Liver (tissue), 9 donors: Measurements from ENCODE around the gene MYO16. TPM values are rescaled to one million over a fixed set of nuclear protein-coding genes. Genes with fewer than 3 reads are reported as not detected.

ENCODE experiments used
- DNase-seq: peaks from one replicate; pipeline ENCODE4 v3.0.0-alpha.2; 2017; ENCODE audit warnings: low spot score
- H3K27ac ChIP-seq, 2 donors: one replicate each; pipeline ENCODE4 v1.7.0; 2013; ENCODE audit warnings: inconsistent platforms in 2 of 2, low read length in 2 of 2, control low read depth in 1 of 2, low read depth in 1 of 2, mild to moderate bottlenecking in 1 of 2
- H3K27me3 ChIP-seq, 4 donors: one replicate each; pipeline versions ENCODE4 v1.6.1 to v1.7.0; 2013; ENCODE audit warnings: low read length in 3 of 4, inconsistent platforms in 1 of 4, mild to moderate bottlenecking in 1 of 4, moderate library complexity in 1 of 4; ENCODE audit not compliant: control insufficient read depth in 4 of 4, insufficient read depth in 4 of 4
- H3K36me3 ChIP-seq, 4 donors: one replicate each; pipeline versions ENCODE4 v1.6.1 to v1.7.0; 2013; ENCODE audit warnings: low read length in 3 of 4, mild to moderate bottlenecking in 3 of 4, low read depth in 1 of 4, moderate library complexity in 1 of 4; ENCODE audit not compliant: control insufficient read depth in 4 of 4, insufficient read depth in 3 of 4
- H3K4me1 ChIP-seq, 4 donors: one replicate each; pipeline versions ENCODE4 v1.6.1 to v1.7.0; 2013; ENCODE audit warnings: low read length in 3 of 4, mild to moderate bottlenecking in 3 of 4, moderate library complexity in 1 of 4; ENCODE audit not compliant: control insufficient read depth in 4 of 4, insufficient read depth in 4 of 4
- H3K4me3 ChIP-seq, 3 donors: one replicate each; pipeline versions ENCODE4 v1.6.1 to v1.7.0; 2013; ENCODE audit warnings: low read length in 3 of 3, control low read depth in 1 of 3, low read depth in 1 of 3, mild to moderate bottlenecking in 1 of 3
- H3K9ac ChIP-seq, 2 donors: one replicate each; pipeline ENCODE4 v1.7.0; 2013; ENCODE audit warnings: low read length in 2 of 2, mild to moderate bottlenecking in 2 of 2, moderate library complexity in 2 of 2, control low read depth in 1 of 2, low read depth in 1 of 2
- H3K9me3 ChIP-seq, 4 donors: one replicate each; pipeline versions ENCODE4 v1.6.1 to v1.7.0; 2013; ENCODE audit warnings: low read length in 3 of 4; ENCODE audit not compliant: control insufficient read depth in 4 of 4
- EGR1 ChIP-seq, 2 donors: IDR thresholded peaks; 2 replicates each; pipeline ENCODE4 v1.6.1; 2016 to 2018; ENCODE audit warnings: antibody characterized with exemption in 2 of 2, low read depth in 2 of 2
- FOXA1 ChIP-seq: IDR thresholded peaks from 2 replicates; pipeline ENCODE4 v1.6.1; 2016; ENCODE audit warnings: antibody characterized with exemption
- FOXA2 ChIP-seq: IDR thresholded peaks from 2 replicates; pipeline ENCODE4 v1.6.1; 2016; ENCODE audit warnings: antibody characterized with exemption
- GABPA ChIP-seq, 2 donors: IDR thresholded peaks in 1 of 2; conservative IDR thresholded peaks in 1 of 2; 2 replicates each; pipeline ENCODE4 v1.6.1; 2016; ENCODE audit warnings: antibody characterized with exemption in 2 of 2, mild to moderate bottlenecking in 1 of 2, moderate library complexity in 1 of 2
- HNF4A ChIP-seq, 2 donors: conservative IDR thresholded peaks; 2 replicates each; pipeline ENCODE4 v1.6.1; 2016; ENCODE audit warnings: antibody characterized with exemption in 2 of 2, mild to moderate bottlenecking in 2 of 2
- HNF4G ChIP-seq: IDR thresholded peaks from 2 replicates; pipeline ENCODE4 v1.6.1; 2016; ENCODE audit warnings: antibody characterized with exemption
- JUND ChIP-seq, 2 donors: IDR thresholded peaks; 2 replicates each; pipeline ENCODE4 v1.6.1; 2016; ENCODE audit warnings: antibody characterized with exemption in 2 of 2
- NR2F2 ChIP-seq: IDR thresholded peaks from 2 replicates; pipeline ENCODE4 v1.6.1; 2016; ENCODE audit warnings: antibody characterized with exemption
- RAD21 ChIP-seq, 2 donors: IDR thresholded peaks; 2 replicates each; pipeline ENCODE4 v1.6.1; 2016; ENCODE audit warnings: antibody characterized with exemption in 2 of 2, mild to moderate bottlenecking in 2 of 2
- RXRA ChIP-seq, 2 donors: IDR thresholded peaks; 2 replicates each; pipeline ENCODE4 v1.6.1; 2017 to 2018; ENCODE audit warnings: antibody characterized with exemption in 2 of 2, mild to moderate bottlenecking in 1 of 2
- SP1 ChIP-seq: IDR thresholded peaks from 2 replicates; pipeline ENCODE4 v1.6.1; 2018; ENCODE audit warnings: antibody characterized with exemption, mild to moderate bottlenecking
- TAF1 ChIP-seq: conservative IDR thresholded peaks from 2 replicates; pipeline ENCODE4 v1.6.1; 2016; ENCODE audit warnings: antibody characterized with exemption, mild to moderate bottlenecking
- YY1 ChIP-seq: IDR thresholded peaks from 2 replicates; pipeline ENCODE4 v1.6.1; 2016; ENCODE audit warnings: antibody characterized with exemption, mild to moderate bottlenecking
- WGBS: extraction: QIAGEN DNeasy Blood & Tissue Kit; methylation state at CpG from one replicate; pipeline ENCODE4 v1.1.7; 2013; 5-methylcytosine and 5-hydroxymethylcytosine counted together
- polyA plus RNA-seq, 2 donors: library from polyadenylated mRNA; stranded (reverse) in 1 of 2; unstranded in 1 of 2; fragments of 200-250 nt in 1 of 2; fragments of >200 nt in 1 of 2; fragmentation: Nextera tagmentation in 1 of 2; extraction: Ambion mirVana in 1 of 2; gene quantifications; one replicate each; pipeline versions ENCODE4 v1.2.1 to v1.2.3, GENCODE V29; 2013 to 2015
- total RNA-seq, 2 donors: library from RNA; depleted of rRNA; stranded (reverse); fragments of >200 nt; gene quantifications; one replicate each; pipeline ENCODE4 v1.2.3, GENCODE V29; 2014
- TF ChIP-seq, protein P1 (sequence below): fragments of 150-350 bp; IDR thresholded peaks from 2 replicates; pipeline ENCODE4 v1.5.1; 2017; ENCODE audit warnings: improper control_type of control experiment, low read depth, low read length; ENCODE audit not compliant: missing input control
- TF ChIP-seq, protein P2 (sequence below): IDR thresholded peaks from 2 replicates; pipeline ENCODE4 v1.6.1; 2016; ENCODE audit warnings: antibody characterized with exemption
- TF ChIP-seq, protein P3 (sequence below): IDR thresholded peaks from 2 replicates; pipeline ENCODE4 v1.6.1; 2016; ENCODE audit warnings: antibody characterized with exemption
- TF ChIP-seq, protein P4 (sequence below): IDR thresholded peaks from 2 replicates; pipeline ENCODE4 v1.6.1; 2016; ENCODE audit warnings: antibody characterized with exemption
- TF ChIP-seq, protein P5 (sequence below): IDR thresholded peaks from 2 replicates; pipeline ENCODE4 v1.6.1; 2016; ENCODE audit warnings: antibody characterized with exemption, mild to moderate bottlenecking
- donor health status: healthy.
- donor health status: healthy.
- donor health status: healthy.
- donor health status: healthy.
- donor health status: healthy.

Gene MYO16
- total and polyA plus RNA-seq, 4 donors, result 0.37 to 1.1 (median 0.68) TPM

DNA sequence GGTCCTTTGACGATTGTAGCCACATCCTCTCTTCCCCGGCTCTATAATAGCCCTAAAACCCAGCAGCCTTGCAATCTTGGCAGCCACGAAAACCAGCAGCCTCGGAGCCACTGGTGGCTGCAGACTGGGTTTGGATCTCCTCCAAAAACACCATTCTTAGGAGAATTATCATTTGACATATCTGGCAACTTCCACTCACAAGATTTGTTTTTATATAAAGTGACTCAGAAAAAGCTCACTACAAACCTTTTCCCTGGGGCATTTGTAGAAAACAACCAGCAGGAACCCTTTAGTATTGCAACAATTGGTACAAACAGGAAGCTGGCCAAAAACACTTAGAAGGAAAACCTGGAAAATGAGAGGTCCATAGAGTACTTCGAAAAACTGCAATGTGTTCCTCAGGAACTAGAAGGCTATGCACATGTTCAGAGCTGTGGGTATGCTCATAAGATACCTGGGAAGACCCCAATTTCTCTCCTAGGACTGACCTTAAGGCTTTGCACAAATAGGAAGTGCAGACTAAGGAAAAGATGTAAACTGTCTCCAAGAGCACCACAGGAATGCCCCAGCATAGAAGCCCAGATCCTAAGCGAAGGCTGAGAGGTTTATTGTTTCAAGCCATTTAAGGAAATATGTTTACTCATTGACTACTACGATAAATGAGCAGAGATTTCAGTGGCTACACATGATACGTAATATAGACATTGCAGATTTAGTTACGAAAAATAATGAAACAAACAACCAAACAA lies 71.2 kb downstream of the MYO16 start:
- no peak overlapping the region for H3K27ac ChIP-seq
- peaks cover 0 to 3% (median 0%) of the 10 kb centered on the region in 4 donors for H3K27me3 ChIP-seq
- H3K36me3 ChIP-seq, result no peaks in the 10 kb centered on the region
- no peak for DNase-seq
- WGBS, result 61% methylated on average over 9 of the region's 9 CpGs
- H3K4me1 ChIP-seq, result no peaks in the 10 kb centered on the region
- H3K4me3 ChIP-seq, result no peak overlapping the region
- TF ChIP-seq HNF4A (conservative IDR thresholded peaks at IDR 0.05) (no peak), SP1 (no peak), RAD21 (IDR thresholded peaks at IDR 0.05) (no peak), RXRA (IDR thresholded peaks at IDR 0.05) (no peak), JUND (IDR thresholded peaks at IDR 0.05) (no peak), YY1 (no peak), TAF1 (no peak), NR2F2 (no peak), HNF4G (no peak), GABPA (IDR thresholded peaks at IDR 0.05 in 1 of 2, conservative IDR thresholded peaks at IDR 0.05 in 1 of 2) (no peak), FOXA1 (no peak), FOXA2 (no peak), EGR1 (IDR thresholded peaks at IDR 0.05; ENCODE audit: low read depth in 2 of 2) (no peak)
- TF ChIP-seq, protein P1, sequence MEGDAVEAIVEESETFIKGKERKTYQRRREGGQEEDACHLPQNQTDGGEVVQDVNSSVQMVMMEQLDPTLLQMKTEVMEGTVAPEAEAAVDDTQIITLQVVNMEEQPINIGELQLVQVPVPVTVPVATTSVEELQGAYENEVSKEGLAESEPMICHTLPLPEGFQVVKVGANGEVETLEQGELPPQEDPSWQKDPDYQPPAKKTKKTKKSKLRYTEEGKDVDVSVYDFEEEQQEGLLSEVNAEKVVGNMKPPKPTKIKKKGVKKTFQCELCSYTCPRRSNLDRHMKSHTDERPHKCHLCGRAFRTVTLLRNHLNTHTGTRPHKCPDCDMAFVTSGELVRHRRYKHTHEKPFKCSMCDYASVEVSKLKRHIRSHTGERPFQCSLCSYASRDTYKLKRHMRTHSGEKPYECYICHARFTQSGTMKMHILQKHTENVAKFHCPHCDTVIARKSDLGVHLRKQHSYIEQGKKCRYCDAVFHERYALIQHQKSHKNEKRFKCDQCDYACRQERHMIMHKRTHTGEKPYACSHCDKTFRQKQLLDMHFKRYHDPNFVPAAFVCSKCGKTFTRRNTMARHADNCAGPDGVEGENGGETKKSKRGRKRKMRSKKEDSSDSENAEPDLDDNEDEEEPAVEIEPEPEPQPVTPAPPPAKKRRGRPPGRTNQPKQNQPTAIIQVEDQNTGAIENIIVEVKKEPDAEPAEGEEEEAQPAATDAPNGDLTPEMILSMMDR, result no peak
- TF ChIP-seq, protein P2, sequence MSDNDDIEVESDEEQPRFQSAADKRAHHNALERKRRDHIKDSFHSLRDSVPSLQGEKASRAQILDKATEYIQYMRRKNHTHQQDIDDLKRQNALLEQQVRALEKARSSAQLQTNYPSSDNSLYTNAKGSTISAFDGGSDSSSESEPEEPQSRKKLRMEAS, result no peak
- TF ChIP-seq, protein P3, sequence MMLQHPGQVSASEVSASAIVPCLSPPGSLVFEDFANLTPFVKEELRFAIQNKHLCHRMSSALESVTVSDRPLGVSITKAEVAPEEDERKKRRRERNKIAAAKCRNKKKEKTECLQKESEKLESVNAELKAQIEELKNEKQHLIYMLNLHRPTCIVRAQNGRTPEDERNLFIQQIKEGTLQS, result no peak
- TF ChIP-seq, protein P4, sequence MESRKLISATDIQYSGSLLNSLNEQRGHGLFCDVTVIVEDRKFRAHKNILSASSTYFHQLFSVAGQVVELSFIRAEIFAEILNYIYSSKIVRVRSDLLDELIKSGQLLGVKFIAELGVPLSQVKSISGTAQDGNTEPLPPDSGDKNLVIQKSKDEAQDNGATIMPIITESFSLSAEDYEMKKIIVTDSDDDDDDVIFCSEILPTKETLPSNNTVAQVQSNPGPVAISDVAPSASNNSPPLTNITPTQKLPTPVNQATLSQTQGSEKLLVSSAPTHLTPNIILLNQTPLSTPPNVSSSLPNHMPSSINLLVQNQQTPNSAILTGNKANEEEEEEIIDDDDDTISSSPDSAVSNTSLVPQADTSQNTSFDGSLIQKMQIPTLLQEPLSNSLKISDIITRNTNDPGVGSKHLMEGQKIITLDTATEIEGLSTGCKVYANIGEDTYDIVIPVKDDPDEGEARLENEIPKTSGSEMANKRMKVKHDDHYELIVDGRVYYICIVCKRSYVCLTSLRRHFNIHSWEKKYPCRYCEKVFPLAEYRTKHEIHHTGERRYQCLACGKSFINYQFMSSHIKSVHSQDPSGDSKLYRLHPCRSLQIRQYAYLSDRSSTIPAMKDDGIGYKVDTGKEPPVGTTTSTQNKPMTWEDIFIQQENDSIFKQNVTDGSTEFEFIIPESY, result no peak
- TF ChIP-seq, protein P5, sequence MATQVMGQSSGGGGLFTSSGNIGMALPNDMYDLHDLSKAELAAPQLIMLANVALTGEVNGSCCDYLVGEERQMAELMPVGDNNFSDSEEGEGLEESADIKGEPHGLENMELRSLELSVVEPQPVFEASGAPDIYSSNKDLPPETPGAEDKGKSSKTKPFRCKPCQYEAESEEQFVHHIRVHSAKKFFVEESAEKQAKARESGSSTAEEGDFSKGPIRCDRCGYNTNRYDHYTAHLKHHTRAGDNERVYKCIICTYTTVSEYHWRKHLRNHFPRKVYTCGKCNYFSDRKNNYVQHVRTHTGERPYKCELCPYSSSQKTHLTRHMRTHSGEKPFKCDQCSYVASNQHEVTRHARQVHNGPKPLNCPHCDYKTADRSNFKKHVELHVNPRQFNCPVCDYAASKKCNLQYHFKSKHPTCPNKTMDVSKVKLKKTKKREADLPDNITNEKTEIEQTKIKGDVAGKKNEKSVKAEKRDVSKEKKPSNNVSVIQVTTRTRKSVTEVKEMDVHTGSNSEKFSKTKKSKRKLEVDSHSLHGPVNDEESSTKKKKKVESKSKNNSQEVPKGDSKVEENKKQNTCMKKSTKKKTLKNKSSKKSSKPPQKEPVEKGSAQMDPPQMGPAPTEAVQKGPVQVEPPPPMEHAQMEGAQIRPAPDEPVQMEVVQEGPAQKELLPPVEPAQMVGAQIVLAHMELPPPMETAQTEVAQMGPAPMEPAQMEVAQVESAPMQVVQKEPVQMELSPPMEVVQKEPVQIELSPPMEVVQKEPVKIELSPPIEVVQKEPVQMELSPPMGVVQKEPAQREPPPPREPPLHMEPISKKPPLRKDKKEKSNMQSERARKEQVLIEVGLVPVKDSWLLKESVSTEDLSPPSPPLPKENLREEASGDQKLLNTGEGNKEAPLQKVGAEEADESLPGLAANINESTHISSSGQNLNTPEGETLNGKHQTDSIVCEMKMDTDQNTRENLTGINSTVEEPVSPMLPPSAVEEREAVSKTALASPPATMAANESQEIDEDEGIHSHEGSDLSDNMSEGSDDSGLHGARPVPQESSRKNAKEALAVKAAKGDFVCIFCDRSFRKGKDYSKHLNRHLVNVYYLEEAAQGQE, result no peak
- H3K9ac ChIP-seq, result no peak overlapping the region
- H3K9me3 ChIP-seq, result peaks cover 0 to 10% (median 0%) of the 10 kb centered on the region in 4 donors
